GM10248 (cell line): ENCODE measurements around the gene DNAJC18.

Source experiments
- CTCF ChIA-PET: fragments of 300-600 bp; sonication (Branson Sonifier 250); formaldehyde crosslinking; extraction: SDS; loops from one replicate; lab custom pipeline; 2021; ENCODE audit warnings: antibody characterized with exemption; lab: Yijun Ruan, JAX
- POLR2A ChIA-PET: fragments of 350-650 bp; sonication (Branson Sonifier 250); formaldehyde crosslinking; extraction: SDS; loops from one replicate; lab custom pipeline; 2020; ENCODE audit warnings: antibody characterized with exemption; lab: Yijun Ruan, JAX
- DNase-seq: peaks from one replicate; pipeline ENCODE4 v3.0.0; 2012; ENCODE audit errors: extremely low spot score
- CTCF ChIP-seq: IDR thresholded peaks from 2 replicates; pipeline ENCODE4 v1.5.1; 2012; ENCODE audit warnings: mild to moderate bottlenecking, low read depth; ENCODE audit errors: extremely low read depth, missing control alignments, control extremely low read depth

DNAJC18 gene

GRCh38 chr5:139408191-139408590 lies 31.1 kb downstream of the DNAJC18 start:
- CTCF ChIA-PET: interaction anchor here (2.0 to 3.8 kb wide), 3 partner anchors 12 to 29 kb away, joined by 4 to 34 read pairs (median 17); no protein-coding TSS in a partner anchor
- POLR2A ChIA-PET: no interaction called here
- DNase-seq: no peak

GRCh38 chr5:139407517-139407916 lies 31.8 kb downstream of the DNAJC18 start:
- peak; percentile 57 for DNase-seq
- ChIA-PET POLR2A (no interaction called here), CTCF (interaction anchor here (1.3 to 3.5 kb wide), 5 partner anchors 12 to 226 kb away, joined by 3 to 17 read pairs (median 5); no protein-coding TSS in a partner anchor)
- TF ChIP-seq CTCF: no peak

More at GRCh38 chr5:139408191-139408590, 31.1 kb downstream of the DNAJC18 start:
- TF ChIP-seq CTCF: no peak

- DNase-seq: no peak
- ChIA-PET POLR2A (no interaction called here), CTCF (interaction anchor here (1.3 to 3.5 kb wide), 7 partner anchors 10 to 227 kb away, joined by 3 to 17 read pairs (median 5); no protein-coding TSS in a partner anchor)
- TF ChIP-seq CTCF: no peak
These were observed 32.4 kb downstream of the DNAJC18 start for GRCh38 chr5:139406963-139407362.

GRCh38 chr5:139404484-139404840 lies 34.9 kb downstream of the DNAJC18 start:
- POLR2A ChIA-PET: interaction anchor here (0.7 kb wide), 1 partner anchor 13 kb away, joined by 4 read pairs; no protein-coding TSS in a partner anchor
- CTCF ChIA-PET: interaction anchor here (1.2 to 3.9 kb wide), 4 partner anchors 9 to 18 kb away, joined by 5 to 31 read pairs (median 12); partner anchors contain the start of gene PROB1
- TF ChIP-seq CTCF: no peak
- DNase-seq: no peak

- peak; percentile 97 for DNase-seq
- TF ChIP-seq CTCF: no peak
- CTCF ChIA-PET: interaction anchor here (0.8 to 3.9 kb wide), 11 partner anchors 9 to 157 kb away, joined by 3 to 31 read pairs (median 5); partner anchors contain the start of genes PROB1 and UBE2D2
These were observed 35.4 kb downstream of the DNAJC18 start, which contains the start of gene SPATA24 for GRCh38 chr5:139403787-139404483. SPATA24 (minus strand) TSS chr5:139404089; CDS start chr5:139404060, 29 bp downstream.

GRCh38 chr5:139403418-139403786 lies 35.9 kb downstream of the DNAJC18 start:
- TF ChIP-seq CTCF: no peak
- CTCF ChIA-PET: interaction anchor here (0.8 to 3.9 kb wide), 14 partner anchors 8 to 157 kb away, joined by 3 to 31 read pairs (median 4); partner anchors contain the start of genes PROB1 and UBE2D2
- DNase-seq: no peak
- POLR2A ChIA-PET: interaction anchor here (0.6 to 1.1 kb wide), 2 partner anchors 15 to 198 kb away, joined by 3 read pairs; no protein-coding TSS in a partner anchor

More at GRCh38 chr5:139403787-139404483, 35.4 kb downstream of the DNAJC18 start, which contains the start of gene SPATA24:
- POLR2A ChIA-PET: interaction anchor here (0.7 to 1.1 kb wide), 2 partner anchors 12 to 16 kb away, joined by 3 to 4 read pairs; no protein-coding TSS in a partner anchor
